ENCODE data around the gene EEF1A2.

GRCh38 chr20:63534831-63535651 lies 36.2 kb upstream of the EEF1A2 start:
- TF ChIP-seq CTCF (IDR thresholded peaks at IDR 0.05) (no peak), POLR2A (IDR thresholded peaks at IDR 0.05) (no peak)

Data from uterus (tissue), 2 donors.